Lower lobe of right lung (tissue), 2 donors: ENCODE data around the gene ENTPD8. TPM values are rescaled to one million over a fixed set of nuclear protein-coding genes. Genes with fewer than 3 reads are reported as not detected.
"Not testable (repeated sequence)": the region's sequence is repeated elsewhere in the genome, so short reads cannot be mapped to it uniquely, and the experiment has no call there.

Experiments
- ATAC-seq, 2 donors: fragments of 200-7000 bp; cut with Tn5 transposase; one replicate each; pipeline ENCODE4 v1.9.1; 2020 to 2022; ENCODE audit warnings: mild to moderate bottlenecking in 2 of 2, moderate library complexity in 2 of 2
- DNase-seq: peaks from one replicate; pipeline ENCODE4 v3.0.0-alpha.2; 2020
- H3K27ac ChIP-seq: fragments of 200-600 bp; one replicate; pipeline ENCODE4 v1.8.0; 2022
- H3K27me3 ChIP-seq: fragments of 200-600 bp; one replicate; pipeline ENCODE4 v1.8.0; 2022; ENCODE audit warnings: low read depth
- H3K36me3 ChIP-seq: fragments of 200-600 bp; one replicate; pipeline ENCODE4 v1.8.0; 2022; ENCODE audit warnings: mild to moderate bottlenecking
- H3K4me1 ChIP-seq: fragments of 200-600 bp; one replicate; pipeline ENCODE4 v1.8.0; 2022
- H3K4me3 ChIP-seq: fragments of 200-600 bp; one replicate; pipeline ENCODE4 v1.8.0; 2022; ENCODE audit warnings: mild to moderate bottlenecking
- H3K9me3 ChIP-seq: fragments of 200-600 bp; one replicate; pipeline ENCODE4 v1.8.0; 2022
- CTCF ChIP-seq: fragments of 200-600 bp; IDR thresholded peaks from one replicate; pipeline ENCODE4 v1.8.0; 2022; ENCODE audit warnings: antibody characterized with exemption, mild to moderate bottlenecking
- intact Hi-C: fragments of 100-400 bp; cut with DNase I; formaldehyde crosslinking; loops from one replicate; pipeline ENCODE4 v1.11.0; 2022
- total RNA-seq: library from RNA; stranded (reverse); fragmentation: NEBNext Ultra II Directional; extraction: Animal tissue kit (Norgen Biotek cat#: 25700); gene quantifications from one replicate; pipeline ENCODE4 v1.2.1, GENCODE V29; 2021
- donor health status: DM: no; HTN: yes; CAD: no; lungs with severe emphysema.

Gene ENTPD8
- total RNA-seq, 1 donor from 2014 or later: 0.15 TPM

- peak; percentile 2 to 9 for ATAC-seq
- no peak for TF ChIP-seq CTCF
- no peaks in the 10 kb centered on the region for H3K9me3 ChIP-seq
- no peaks in the 10 kb centered on the region for H3K27me3 ChIP-seq
- H3K27ac ChIP-seq: peak overlapping the region; percentile 84
- H3K36me3 ChIP-seq: no peaks in the 10 kb centered on the region
- no peak for DNase-seq
- intact Hi-C loops: no loop called here
- H3K4me1 ChIP-seq: peaks cover 32% of the 10 kb centered on the region
- peak overlapping the region; percentile 26 for H3K4me3 ChIP-seq
These were observed 50.4 kb downstream of the ENTPD8 start for GRCh38 chr9:137390553-137391410.

GRCh38 chr9:137389428-137389746, 51.8 kb downstream of the ENTPD8 start:
- ATAC-seq: no peak
- no peak for TF ChIP-seq CTCF
- intact Hi-C loops: no loop called here
- Histone ChIP-seq H3K27ac (peak overlapping the region; percentile 81), H3K4me1 (peaks cover 32% of the 10 kb centered on the region), H3K9me3 (no peaks in the 10 kb centered on the region), H3K36me3 (no peaks in the 10 kb centered on the region), H3K27me3 (no peaks in the 10 kb centered on the region), H3K4me3 (no peak overlapping the region)
- DNase-seq: no peak

- Histone ChIP-seq H3K4me3 (no peak overlapping the region), H3K36me3 (no peaks in the 10 kb centered on the region), H3K9me3 (no peaks in the 10 kb centered on the region), H3K27me3 (no peaks in the 10 kb centered on the region), H3K27ac (peak overlapping the region; percentile 81), H3K4me1 (peaks cover 32% of the 10 kb centered on the region)
- TF ChIP-seq CTCF: no peak
- intact Hi-C loops: no loop called here
- ATAC-seq (no peak), DNase-seq (no peak)
These were observed 52.3 kb downstream of the ENTPD8 start for GRCh38 chr9:137388589-137389427.

GRCh38 chr9:137387891-137388560, 53.1 kb downstream of the ENTPD8 start:
- Histone ChIP-seq H3K27me3 (no peaks in the 10 kb centered on the region), H3K4me1 (peaks cover 32% of the 10 kb centered on the region), H3K36me3 (no peaks in the 10 kb centered on the region), H3K4me3 (no peak overlapping the region), H3K27ac (peak overlapping the region; percentile 81), H3K9me3 (no peaks in the 10 kb centered on the region)
- DNase-seq: no peak
- no peak for TF ChIP-seq CTCF
- no peak for ATAC-seq
- intact Hi-C loops: no loop called here

GRCh38 chr9:137387114-137387890, 53.9 kb downstream of the ENTPD8 start:
- no peak for TF ChIP-seq CTCF
- Histone ChIP-seq H3K4me3 (no peak overlapping the region), H3K4me1 (peaks cover 32% of the 10 kb centered on the region), H3K9me3 (no peaks in the 10 kb centered on the region), H3K27me3 (no peaks in the 10 kb centered on the region), H3K36me3 (no peaks in the 10 kb centered on the region), H3K27ac (peak overlapping the region; percentile 81)
- no peak for ATAC-seq
- no peak for DNase-seq
- intact Hi-C loops: no loop called here

- H3K4me3 ChIP-seq, H3K36me3 ChIP-seq, H3K27me3 ChIP-seq, DNase-seq, intact Hi-C loops, ATAC-seq, H3K9me3 ChIP-seq: not testable (repeated sequence)
- Histone ChIP-seq H3K4me1 (peaks cover 32% of the 10 kb centered on the region), H3K27ac (peak overlapping the region; percentile 81)
These were observed 54.5 kb downstream of the ENTPD8 start for GRCh38 chr9:137386507-137387113.
